Measurements from ENCODE around the gene TSGA10IP.

- TF ChIP-seq CTCF (IDR thresholded peaks at IDR 0.05; ENCODE audit: insufficient read depth, low read depth, low read length) (no peak), EZH2 (IDR thresholded peaks at IDR 0.05; ENCODE audit: insufficient read depth, low read length) (no peak)
These were observed 46.8 kb downstream of the TSGA10IP start for GRCh38 chr11:65992056-65992455.

Data from astrocyte (in vitro differentiated cells and primary cell).